Limb (tissue), 2 donors: ENCODE results near the gene SLIT1.

Experiments used
- DNase-seq, 2 donors: peaks; one replicate each; pipeline ENCODE4 v3.0.0-alpha.2; 2016; ENCODE audit errors: extremely low spot score in 2 of 2

SLIT1 gene

GRCh38 chr10:97185326-97186058 is at the start of gene SLIT1:
TSS of gene SLIT1 (minus strand) at chr10:97185959. CDS start at chr10:97185674, 285 bp downstream.
- peak in 1 of 2 donors; percentile 83 for DNase-seq

- no peak for DNase-seq
Observed at GRCh38 chr10:97235353-97235752, 49.6 kb upstream of the SLIT1 start.

- DNase-seq: peak in 1 of 2 donors; percentile 48
Observed at GRCh38 chr10:97234400-97234799, 48.6 kb upstream of the SLIT1 start.

GRCh38 chr10:97230146-97230545 is 44.4 kb upstream of the SLIT1 start:
- DNase-seq: no peak

- no peak for DNase-seq
Observed at GRCh38 chr10:97229322-97230015, 43.7 kb upstream of the SLIT1 start.

GRCh38 chr10:97228775-97229157 is 43.0 kb upstream of the SLIT1 start:
- no peak for DNase-seq

GRCh38 chr10:97228130-97228774 is 42.5 kb upstream of the SLIT1 start:
- no peak for DNase-seq

GRCh38 chr10:97226398-97226797 is 40.6 kb upstream of the SLIT1 start:
- no peak for DNase-seq

GRCh38 chr10:97224483-97225435 is 39.0 kb upstream of the SLIT1 start:
- DNase-seq: no peak

- DNase-seq: no peak
Observed at GRCh38 chr10:97222326-97222961, 36.7 kb upstream of the SLIT1 start.

GRCh38 chr10:97220355-97220754 is 34.6 kb upstream of the SLIT1 start:
- no peak for DNase-seq

- no peak for DNase-seq
Observed at GRCh38 chr10:97217299-97217698, 31.5 kb upstream of the SLIT1 start.

GRCh38 chr10:97215619-97216260 is 30.0 kb upstream of the SLIT1 start:
- DNase-seq: no peak

GRCh38 chr10:97213431-97213830 is 27.7 kb upstream of the SLIT1 start:
- no peak for DNase-seq

GRCh38 chr10:97211229-97211628 is 25.5 kb upstream of the SLIT1 start:
- no peak for DNase-seq

- peak; percentile 54 to 85 for DNase-seq
Observed at GRCh38 chr10:97210543-97210960, 24.8 kb upstream of the SLIT1 start.

- no peak for DNase-seq
Observed at GRCh38 chr10:97207756-97208346, 22.1 kb upstream of the SLIT1 start.

GRCh38 chr10:97207131-97207530 is 21.4 kb upstream of the SLIT1 start:
- DNase-seq: no peak

- no peak for DNase-seq
Observed at GRCh38 chr10:97204826-97205679, 19.3 kb upstream of the SLIT1 start.
